Peyer's patch (tissue), 4 donors: Measurements from ENCODE around the gene COL6A6. TPM values are rescaled to one million over a fixed set of nuclear protein-coding genes. Genes with fewer than 3 reads are reported as not detected.

Experiments used
- DNase-seq, 3 donors: peaks; one replicate each; pipeline ENCODE4 v3.0.0-alpha.2; 2017 to 2019
- H3K27ac ChIP-seq, 4 donors: fragments of 200-600 bp; sonication (generic); one replicate each; pipeline ENCODE4 v1.5.1; 2016 to 2019
- H3K27me3 ChIP-seq, 2 donors: fragments of 200-600 bp; sonication (generic); one replicate each; pipeline ENCODE4 v1.5.1; 2019
- H3K36me3 ChIP-seq, 3 donors: fragments of 200-600 bp; sonication (generic); one replicate each; pipeline ENCODE4 v1.5.1; 2016 to 2019
- H3K4me1 ChIP-seq, 4 donors: fragments of 200-600 bp; sonication (generic); one replicate each; pipeline ENCODE4 v1.5.1; 2016 to 2019
- H3K4me3 ChIP-seq, 4 donors: fragments of 200-600 bp; sonication (generic); 1 replicate in 3 of 4; 2 replicates in 1 of 4; pipeline ENCODE4 v1.5.1; 2016 to 2019; ENCODE audit warnings: mild to moderate bottlenecking in 1 of 4
- H3K9me3 ChIP-seq, 4 donors: fragments of 200-600 bp; sonication (generic); one replicate each; pipeline ENCODE4 v1.5.1; 2016 to 2019; ENCODE audit warnings: mild to moderate bottlenecking in 1 of 4
- POLR2A ChIP-seq, 2 donors: fragments of 450-650 bp; IDR thresholded peaks; one replicate each; pipeline ENCODE4 v1.5.1; 2017; ENCODE audit warnings: antibody characterized with exemption in 2 of 2, mild to moderate bottlenecking in 2 of 2, moderate library complexity in 2 of 2
- total RNA-seq, 4 donors: library from RNA; depleted of rRNA; stranded (reverse); fragments of >200 nt; gene quantifications; one replicate each; pipeline ENCODE4 v1.1.0, GENCODE V29; 2016
- TF ChIP-seq, protein P1 (sequence below), 6 experiments: fragments of 450-650 bp in 4 of 6; fragments of 200-600 bp in 2 of 6; sonication (generic) in 1 of 6; IDR thresholded peaks; one replicate each; pipeline ENCODE4 v1.5.1; 2017 to 2019; ENCODE audit warnings: antibody characterized with exemption in 6 of 6, mild to moderate bottlenecking in 3 of 6, moderate library complexity in 1 of 6

The COL6A6 gene
- total RNA-seq, 4 donors from 2014 or later: not detected

DNA sequence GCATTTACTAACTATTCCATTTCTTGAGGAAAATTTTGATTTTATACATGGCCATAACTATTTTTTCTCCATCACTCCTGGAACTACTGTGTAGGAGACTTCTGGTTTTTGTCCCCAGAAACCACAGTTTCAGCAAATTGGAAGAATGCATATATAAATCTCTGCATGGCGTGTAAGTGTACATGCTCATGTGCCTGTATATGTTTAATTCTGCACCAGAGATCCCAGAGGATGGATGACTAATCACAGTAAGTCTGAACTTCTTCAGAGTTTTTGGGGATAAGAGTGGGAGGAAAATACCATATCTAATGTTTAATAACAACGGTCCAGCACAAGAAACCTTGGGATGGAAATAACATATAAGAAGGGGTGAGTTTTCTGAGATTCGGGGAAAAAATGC lies 10.9 kb upstream of the COL6A6 start:
- no peak for DNase-seq
- no peak for TF ChIP-seq POLR2A (IDR thresholded peaks at IDR 0.05)
- TF ChIP-seq, protein P1, sequence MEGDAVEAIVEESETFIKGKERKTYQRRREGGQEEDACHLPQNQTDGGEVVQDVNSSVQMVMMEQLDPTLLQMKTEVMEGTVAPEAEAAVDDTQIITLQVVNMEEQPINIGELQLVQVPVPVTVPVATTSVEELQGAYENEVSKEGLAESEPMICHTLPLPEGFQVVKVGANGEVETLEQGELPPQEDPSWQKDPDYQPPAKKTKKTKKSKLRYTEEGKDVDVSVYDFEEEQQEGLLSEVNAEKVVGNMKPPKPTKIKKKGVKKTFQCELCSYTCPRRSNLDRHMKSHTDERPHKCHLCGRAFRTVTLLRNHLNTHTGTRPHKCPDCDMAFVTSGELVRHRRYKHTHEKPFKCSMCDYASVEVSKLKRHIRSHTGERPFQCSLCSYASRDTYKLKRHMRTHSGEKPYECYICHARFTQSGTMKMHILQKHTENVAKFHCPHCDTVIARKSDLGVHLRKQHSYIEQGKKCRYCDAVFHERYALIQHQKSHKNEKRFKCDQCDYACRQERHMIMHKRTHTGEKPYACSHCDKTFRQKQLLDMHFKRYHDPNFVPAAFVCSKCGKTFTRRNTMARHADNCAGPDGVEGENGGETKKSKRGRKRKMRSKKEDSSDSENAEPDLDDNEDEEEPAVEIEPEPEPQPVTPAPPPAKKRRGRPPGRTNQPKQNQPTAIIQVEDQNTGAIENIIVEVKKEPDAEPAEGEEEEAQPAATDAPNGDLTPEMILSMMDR (IDR thresholded peaks at IDR 0.05): no peak
- H3K27me3 ChIP-seq: no peaks in the 10 kb centered on the region
- H3K36me3 ChIP-seq: no peaks in the 10 kb centered on the region
- no peaks in the 10 kb centered on the region for H3K4me1 ChIP-seq
- H3K9me3 ChIP-seq: no peaks in the 10 kb centered on the region
- no peak overlapping the region for H3K27ac ChIP-seq
- H3K4me3 ChIP-seq: no peak overlapping the region

DNA sequence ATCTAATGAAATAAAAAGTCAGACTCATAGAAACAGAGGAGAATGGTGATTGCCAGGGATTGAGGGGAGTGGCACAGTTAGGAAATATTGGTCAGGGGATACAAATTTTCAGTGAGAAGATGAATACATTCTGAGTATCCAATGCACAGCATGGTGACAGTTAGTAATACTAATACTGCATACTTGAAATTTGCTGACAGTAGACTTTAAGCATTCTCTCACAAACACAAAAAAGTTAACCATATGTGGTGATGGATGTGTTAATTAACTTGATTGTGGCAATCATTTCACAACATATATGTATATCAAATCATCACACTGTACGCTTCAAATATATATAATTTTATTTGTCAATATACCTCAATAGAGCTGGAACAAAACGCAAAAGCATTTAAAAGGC lies 9.2 kb upstream of the COL6A6 start:
- no peak for DNase-seq
- H3K4me1 ChIP-seq: no peaks in the 10 kb centered on the region
- no peaks in the 10 kb centered on the region for H3K36me3 ChIP-seq
- no peaks in the 10 kb centered on the region for H3K27me3 ChIP-seq
- no peak overlapping the region for H3K4me3 ChIP-seq
- TF ChIP-seq, protein P1 (IDR thresholded peaks at IDR 0.05): no peak
- TF ChIP-seq POLR2A (IDR thresholded peaks at IDR 0.05): no peak
- no peak overlapping the region for H3K27ac ChIP-seq
- H3K9me3 ChIP-seq: no peaks in the 10 kb centered on the region

DNA sequence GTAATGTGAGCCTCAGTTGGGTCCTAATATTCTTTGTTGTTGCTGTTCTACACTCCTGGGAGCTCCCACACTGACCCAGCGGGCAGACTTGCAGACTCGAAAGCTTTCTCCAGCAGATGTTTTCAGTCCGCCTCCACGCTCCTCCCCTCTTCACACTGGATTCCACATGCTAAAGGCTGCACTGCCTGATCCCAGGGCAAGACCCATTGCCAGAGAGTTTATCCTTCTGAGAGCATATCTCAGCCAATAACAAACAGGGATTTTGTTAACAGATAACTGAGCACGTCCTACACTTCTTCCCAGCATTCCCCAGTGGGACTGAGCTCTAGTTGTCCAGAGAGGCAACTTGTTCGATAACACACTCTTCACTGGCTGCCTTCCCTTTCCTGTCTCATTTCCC lies 8.0 kb upstream of the COL6A6 start:
- no peaks in the 10 kb centered on the region for H3K4me1 ChIP-seq
- no peak overlapping the region for H3K4me3 ChIP-seq
- no peaks in the 10 kb centered on the region for H3K27me3 ChIP-seq
- TF ChIP-seq, protein P1 (IDR thresholded peaks at IDR 0.05): no peak
- TF ChIP-seq POLR2A (IDR thresholded peaks at IDR 0.05): no peak
- no peak for DNase-seq
- H3K27ac ChIP-seq: no peak overlapping the region
- no peaks in the 10 kb centered on the region for H3K36me3 ChIP-seq
- H3K9me3 ChIP-seq: no peaks in the 10 kb centered on the region

DNA sequence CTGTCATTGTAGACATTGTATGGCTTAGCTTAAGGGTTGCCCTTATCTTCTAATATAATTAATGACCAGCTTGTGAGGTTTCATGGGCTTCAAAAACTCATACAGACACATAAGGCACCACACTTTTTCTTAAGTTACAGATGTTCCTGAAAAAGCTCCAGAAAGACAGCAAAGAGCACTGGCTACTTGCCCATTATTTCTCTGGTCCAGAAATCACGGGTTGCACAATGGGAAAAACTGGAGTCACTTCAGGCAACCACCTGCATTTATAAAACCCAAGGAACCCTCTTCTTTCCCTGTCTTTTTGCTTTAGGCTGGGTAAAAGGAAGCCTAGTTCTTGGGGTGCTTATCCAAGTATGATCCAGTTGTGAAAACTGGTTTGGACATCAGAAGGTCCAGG lies 2.3 kb upstream of the COL6A6 start:
- H3K4me3 ChIP-seq: no peak overlapping the region
- H3K36me3 ChIP-seq: no peaks in the 10 kb centered on the region
- H3K4me1 ChIP-seq: no peaks in the 10 kb centered on the region
- no peak for DNase-seq
- no peak for TF ChIP-seq POLR2A (IDR thresholded peaks at IDR 0.05)
- TF ChIP-seq, protein P1 (IDR thresholded peaks at IDR 0.05): no peak
- H3K9me3 ChIP-seq: no peaks in the 10 kb centered on the region
- H3K27ac ChIP-seq: no peak overlapping the region
- H3K27me3 ChIP-seq: no peaks in the 10 kb centered on the region

DNA sequence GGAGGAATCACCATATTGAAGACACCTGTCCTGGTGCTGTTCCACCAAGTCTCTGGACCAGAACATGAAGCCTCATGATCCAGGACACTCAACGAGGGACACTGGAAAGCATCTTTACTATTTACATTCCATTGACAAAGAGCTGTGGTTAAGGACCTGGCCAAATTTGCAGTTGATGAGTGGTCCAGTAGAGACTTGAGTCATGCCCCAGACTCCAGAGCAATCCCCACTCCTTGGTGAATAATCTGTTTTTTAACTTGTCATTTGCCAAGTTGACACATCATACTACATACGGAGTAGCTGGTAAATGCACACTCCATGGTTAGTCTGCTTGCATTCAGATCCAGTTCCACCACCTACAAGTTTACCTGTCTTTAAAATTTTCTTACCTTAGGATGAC lies 1.2 kb upstream of the COL6A6 start:
- Histone ChIP-seq H3K36me3 (no peaks in the 10 kb centered on the region), H3K27me3 (no peaks in the 10 kb centered on the region), H3K9me3 (no peaks in the 10 kb centered on the region), H3K4me1 (no peaks in the 10 kb centered on the region), H3K4me3 (no peak overlapping the region), H3K27ac (no peak overlapping the region)
- TF ChIP-seq POLR2A (IDR thresholded peaks at IDR 0.05): no peak
- TF ChIP-seq, protein P1 (IDR thresholded peaks at IDR 0.05): no peak
- no peak for DNase-seq

DNA sequence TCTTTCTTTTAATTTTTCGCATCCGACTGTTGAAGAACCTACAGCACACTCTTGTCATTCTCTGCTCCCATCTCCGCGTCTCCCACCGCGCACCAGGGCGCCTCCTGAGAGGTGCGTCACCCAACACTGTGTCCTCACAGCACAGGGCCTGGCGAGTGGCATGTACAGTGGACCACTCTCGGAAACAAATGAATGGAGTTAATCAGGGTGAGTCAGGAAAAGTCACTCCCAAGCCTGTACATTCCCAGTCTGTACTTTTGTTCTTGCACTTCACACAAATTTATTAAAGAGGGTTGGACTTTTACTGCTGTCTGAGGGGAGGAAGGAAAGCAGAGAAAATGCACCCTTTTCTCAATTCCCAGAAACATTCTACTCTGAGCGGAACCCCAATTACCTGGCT lies 625 bp downstream of the COL6A6 start:
- Histone ChIP-seq H3K27ac (no peak overlapping the region), H3K4me3 (no peak overlapping the region), H3K36me3 (no peaks in the 10 kb centered on the region), H3K27me3 (no peaks in the 10 kb centered on the region), H3K4me1 (no peaks in the 10 kb centered on the region), H3K9me3 (no peaks in the 10 kb centered on the region)
- DNase-seq: no peak
- no peak for TF ChIP-seq POLR2A (IDR thresholded peaks at IDR 0.05)
- TF ChIP-seq, protein P1 (IDR thresholded peaks at IDR 0.05): no peak
